ENCODE measurements around the gene ZCCHC17. TPM values are rescaled to one million over a fixed set of nuclear protein-coding genes. Genes with fewer than 3 reads are reported as not detected.

ZCCHC17 gene
- total RNA-seq, 1 donor from 2014 or later: 64.5 TPM

DNA sequence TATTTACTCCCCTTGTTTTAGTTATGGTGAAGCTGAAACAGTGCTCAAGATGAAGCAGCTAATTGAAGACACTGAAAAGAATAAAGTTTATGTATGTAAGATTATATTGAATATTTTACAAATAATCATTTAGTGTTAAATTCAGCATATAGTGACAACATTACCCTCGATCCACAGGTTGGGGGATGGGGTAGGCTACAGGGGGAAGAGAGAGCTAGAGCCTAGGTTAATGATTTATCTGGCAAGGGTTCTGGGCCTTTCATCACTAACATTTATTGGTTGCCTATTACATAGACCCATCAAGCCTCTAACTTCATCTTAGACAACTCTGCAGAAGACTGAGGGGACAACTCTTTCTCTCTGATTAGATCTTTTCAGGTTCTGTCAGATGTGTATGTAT is 21.3 kb downstream of the ZCCHC17 start:
- H3K27me3 Mint-ChIP-seq (ENCODE audit: unreplicated experiment): peaks cover 2% of the 10 kb centered on the region
- H3K4me3 Mint-ChIP-seq (ENCODE audit: unreplicated experiment): no peak overlapping the region
- no peak for DNase-seq
- no peak overlapping the region for H3K27ac Mint-ChIP-seq (ENCODE audit: unreplicated experiment)
- H3K9me3 Mint-ChIP-seq (ENCODE audit: unreplicated experiment): no peaks in the 10 kb centered on the region
- no peak for TF ChIP-seq CTCF (IDR thresholded peaks at IDR 0.05; ENCODE audit: partially characterized antibody, unreplicated experiment)
- H3K36me3 Mint-ChIP-seq (ENCODE audit: unreplicated experiment): no peaks in the 10 kb centered on the region
- H3K4me1 Mint-ChIP-seq (ENCODE audit: low read depth, unreplicated experiment): no peaks in the 10 kb centered on the region

DNA sequence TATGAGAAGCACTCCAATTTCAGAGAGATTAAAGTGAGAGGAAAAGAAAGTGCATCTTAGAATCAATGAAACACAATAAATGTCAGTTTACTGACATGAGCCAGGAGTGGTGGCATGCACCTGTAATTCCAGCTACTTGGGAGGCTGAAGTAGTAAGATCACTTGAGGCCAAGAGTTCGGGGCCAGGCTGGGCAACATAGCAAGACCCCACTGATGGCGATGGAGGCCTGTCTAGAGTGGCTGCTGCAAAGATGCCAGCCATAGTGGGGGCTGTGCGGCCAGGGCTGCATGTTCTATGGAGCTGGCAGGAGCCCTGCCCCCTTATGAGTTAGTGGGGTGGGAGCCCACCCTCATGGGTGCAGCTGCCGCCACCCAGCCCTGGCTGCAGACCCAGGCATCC is 27.3 kb downstream of the ZCCHC17 start:
- TF ChIP-seq CTCF (IDR thresholded peaks at IDR 0.05; ENCODE audit: partially characterized antibody, unreplicated experiment): no peak
- no peak for DNase-seq
- no peaks in the 10 kb centered on the region for H3K27me3 Mint-ChIP-seq (ENCODE audit: unreplicated experiment)
- H3K27ac Mint-ChIP-seq (ENCODE audit: unreplicated experiment): no peak overlapping the region
- no peak overlapping the region for H3K4me3 Mint-ChIP-seq (ENCODE audit: unreplicated experiment)
- H3K9me3 Mint-ChIP-seq (ENCODE audit: unreplicated experiment): no peaks in the 10 kb centered on the region
- peaks cover 15% of the 10 kb centered on the region for H3K4me1 Mint-ChIP-seq (ENCODE audit: low read depth, unreplicated experiment)
- H3K36me3 Mint-ChIP-seq (ENCODE audit: unreplicated experiment): no peaks in the 10 kb centered on the region

- TF ChIP-seq CTCF (IDR thresholded peaks at IDR 0.05; ENCODE audit: partially characterized antibody, unreplicated experiment): no peak
These were observed 28.2 kb downstream of the ZCCHC17 start for GRCh38 chr1:31324992-31325391.

GRCh38 chr1:31326461-31326860 is 29.6 kb downstream of the ZCCHC17 start:
- H3K9me3 Mint-ChIP-seq (ENCODE audit: unreplicated experiment): no peaks in the 10 kb centered on the region
- peak overlapping the region; percentile 83 for H3K27ac Mint-ChIP-seq (ENCODE audit: unreplicated experiment)
- H3K4me3 Mint-ChIP-seq (ENCODE audit: unreplicated experiment): peak overlapping the region; percentile 13
- DNase-seq: peak; percentile 27
- H3K4me1 Mint-ChIP-seq (ENCODE audit: low read depth, unreplicated experiment): peaks cover 21% of the 10 kb centered on the region
- no peaks in the 10 kb centered on the region for H3K27me3 Mint-ChIP-seq (ENCODE audit: unreplicated experiment)
- no peak for TF ChIP-seq CTCF (IDR thresholded peaks at IDR 0.05; ENCODE audit: partially characterized antibody, unreplicated experiment)
- no peaks in the 10 kb centered on the region for H3K36me3 Mint-ChIP-seq (ENCODE audit: unreplicated experiment)

More at GRCh38 chr1:31324992-31325391, 28.2 kb downstream of the ZCCHC17 start:
- H3K4me3 Mint-ChIP-seq (ENCODE audit: unreplicated experiment): no peak overlapping the region
- DNase-seq: no peak
- H3K36me3 Mint-ChIP-seq (ENCODE audit: unreplicated experiment): no peaks in the 10 kb centered on the region
- no peak overlapping the region for H3K27ac Mint-ChIP-seq (ENCODE audit: unreplicated experiment)
- H3K4me1 Mint-ChIP-seq (ENCODE audit: low read depth, unreplicated experiment): peaks cover 18% of the 10 kb centered on the region
- H3K9me3 Mint-ChIP-seq (ENCODE audit: unreplicated experiment): no peaks in the 10 kb centered on the region
- no peaks in the 10 kb centered on the region for H3K27me3 Mint-ChIP-seq (ENCODE audit: unreplicated experiment)

GRCh38 chr1:31327381-31327780 is 30.5 kb downstream of the ZCCHC17 start:
- Mint-ChIP-seq H3K4me1 (ENCODE audit: low read depth, unreplicated experiment) (peaks cover 21% of the 10 kb centered on the region), H3K4me3 (ENCODE audit: unreplicated experiment) (no peak overlapping the region), H3K27ac (ENCODE audit: unreplicated experiment) (peak overlapping the region; percentile 45), H3K36me3 (ENCODE audit: unreplicated experiment) (no peaks in the 10 kb centered on the region), H3K9me3 (ENCODE audit: unreplicated experiment) (no peaks in the 10 kb centered on the region), H3K27me3 (ENCODE audit: unreplicated experiment) (no peaks in the 10 kb centered on the region)
- TF ChIP-seq CTCF (IDR thresholded peaks at IDR 0.05; ENCODE audit: partially characterized antibody, unreplicated experiment): no peak
- DNase-seq: no peak

Data from glutamatergic neuron (in vitro differentiated cells).